Fibroblast of skin of left biceps (primary cell): Measurements from ENCODE around the gene IPO9.
"Not testable (repeated sequence)": the region's sequence is repeated elsewhere in the genome, so short reads cannot be mapped to it uniquely, and the experiment has no call there.

ENCODE experiments used
- DNase-seq, 2 experiments: peaks; one replicate each; pipeline ENCODE4 v3.0.0-alpha.2; 2013; ENCODE audit warnings: low read depth in 2 of 2

Gene IPO9

GRCh38 chr1:201809876-201810275 lies 19.1 kb upstream of the IPO9 start:
- DNase-seq: no peak

GRCh38 chr1:201810466-201811216 lies 18.3 kb upstream of the IPO9 start:
- DNase-seq: no peak

GRCh38 chr1:201813226-201813625 lies 15.7 kb upstream of the IPO9 start:
- DNase-seq: no peak

GRCh38 chr1:201816309-201816854 lies 12.6 kb upstream of the IPO9 start:
- no peak for DNase-seq

- DNase-seq: no peak
Measured at GRCh38 chr1:201818971-201819750, 9.8 kb upstream of the IPO9 start.

GRCh38 chr1:201820413-201820812 lies 8.5 kb upstream of the IPO9 start:
- no peak for DNase-seq

- DNase-seq: no peak
Measured at GRCh38 chr1:201825245-201825644, 3.7 kb upstream of the IPO9 start.

- DNase-seq: no peak
Measured at GRCh38 chr1:201826830-201827229, 2.1 kb upstream of the IPO9 start.

- no peak for DNase-seq
Measured at GRCh38 chr1:201827321-201828216, 1.4 kb upstream of the IPO9 start.

GRCh38 chr1:201828217-201828819 lies 639 bp upstream of the IPO9 start:
- DNase-seq: no peak

GRCh38 chr1:201831371-201831770 lies 2.4 kb downstream of the IPO9 start:
- DNase-seq: no peak

GRCh38 chr1:201834621-201835020 lies 5.7 kb downstream of the IPO9 start:
- no peak for DNase-seq

- no peak for DNase-seq
Measured at GRCh38 chr1:201838381-201838780, 9.4 kb downstream of the IPO9 start.

- not testable (repeated sequence) for DNase-seq
Measured at GRCh38 chr1:201839089-201839488, 10.1 kb downstream of the IPO9 start.

- no peak for DNase-seq
Measured at GRCh38 chr1:201840055-201840454, 11.1 kb downstream of the IPO9 start.

GRCh38 chr1:201840490-201840889 lies 11.5 kb downstream of the IPO9 start:
- no peak for DNase-seq

GRCh38 chr1:201841265-201841912 lies 12.4 kb downstream of the IPO9 start:
- DNase-seq: no peak

GRCh38 chr1:201842472-201843027 lies 13.6 kb downstream of the IPO9 start:
- no peak for DNase-seq

GRCh38 chr1:201845331-201846083 lies 16.6 kb downstream of the IPO9 start:
- DNase-seq: no peak

GRCh38 chr1:201847150-201847549 lies 18.2 kb downstream of the IPO9 start:
- DNase-seq: no peak
